GM10248 (cell line): ENCODE data around the gene METTL13.

ENCODE experiments used
- CTCF ChIA-PET: fragments of 300-600 bp; sonication (Branson Sonifier 250); formaldehyde crosslinking; extraction: SDS; loops from one replicate; lab custom pipeline; 2021; ENCODE audit warnings: antibody characterized with exemption; lab: Yijun Ruan, JAX
- POLR2A ChIA-PET: fragments of 350-650 bp; sonication (Branson Sonifier 250); formaldehyde crosslinking; extraction: SDS; loops from one replicate; lab custom pipeline; 2020; ENCODE audit warnings: antibody characterized with exemption; lab: Yijun Ruan, JAX
- DNase-seq: peaks from one replicate; pipeline ENCODE4 v3.0.0; 2012; ENCODE audit errors: extremely low spot score
- CTCF ChIP-seq: IDR thresholded peaks from 2 replicates; pipeline ENCODE4 v1.5.1; 2012; ENCODE audit warnings: mild to moderate bottlenecking, low read depth; ENCODE audit errors: extremely low read depth, missing control alignments, control extremely low read depth

METTL13 gene

GRCh38 chr1:171788696-171789095 is 7.2 kb downstream of the METTL13 start:
- no peak for TF ChIP-seq CTCF
- POLR2A ChIA-PET, result no interaction called here
- CTCF ChIA-PET, result interaction anchor here (3.3 kb wide), 1 partner anchor 13 kb away, joined by 15 read pairs; no protein-coding TSS in a partner anchor
- no peak for DNase-seq

- CTCF ChIA-PET, result interaction anchor here (3.3 kb wide), 1 partner anchor 11 kb away, joined by 15 read pairs; no protein-coding TSS in a partner anchor
- POLR2A ChIA-PET, result no interaction called here
Observed at GRCh38 chr1:171790318-171790717, 8.9 kb downstream of the METTL13 start.

GRCh38 chr1:171792656-171793369 is 11.4 kb downstream of the METTL13 start:
- TF ChIP-seq CTCF, result no peak
- CTCF ChIA-PET, result interaction anchor here (1.5 kb wide), 1 partner anchor 9 kb away, joined by 3 read pairs; no protein-coding TSS in a partner anchor
- POLR2A ChIA-PET, result no interaction called here

More at GRCh38 chr1:171790318-171790717, 8.9 kb downstream of the METTL13 start:
- TF ChIP-seq CTCF, result no peak
- DNase-seq, result no peak

GRCh38 chr1:171793636-171794035 is 12.2 kb downstream of the METTL13 start:
- ChIA-PET POLR2A (no interaction called here), CTCF (interaction anchor here (1.1 to 2.7 kb wide), 3 partner anchors 8 to 12 kb away, joined by 3 to 6 read pairs (median 3); partner anchors contain the start of gene METTL13)
- DNase-seq, result no peak
- TF ChIP-seq CTCF, result no peak

More at GRCh38 chr1:171792656-171793369, 11.4 kb downstream of the METTL13 start:
- DNase-seq, result no peak

- no peak for TF ChIP-seq CTCF
- CTCF ChIA-PET, result interaction anchor here (0.9 to 2.7 kb wide), 3 partner anchors 9 to 12 kb away, joined by 3 to 6 read pairs (median 3); partner anchors contain the start of gene METTL13
- POLR2A ChIA-PET, result no interaction called here
- DNase-seq, result no peak
Observed at GRCh38 chr1:171794085-171794484, 12.6 kb downstream of the METTL13 start.

- no peak for DNase-seq
- ChIA-PET CTCF (interaction anchor here (2.0 kb wide), 1 partner anchor 9 kb away, joined by 5 read pairs; no protein-coding TSS in a partner anchor), POLR2A (no interaction called here)
- TF ChIP-seq CTCF, result no peak
Observed at GRCh38 chr1:171796592-171796991, 15.1 kb downstream of the METTL13 start.
